Endothelial cell (in vitro differentiated cells): Measurements from ENCODE around the gene DUSP6. TPM values are rescaled to one million over a fixed set of nuclear protein-coding genes. Genes with fewer than 3 reads are reported as not detected.

Experiments used
- DNase-seq: peaks from one replicate; pipeline ENCODE4 v3.0.0; 2021; ENCODE audit warnings: low spot score
- H3K27ac Mint-ChIP-seq: one replicate; pipeline ENCODE4 v1.8.0; 2021; ENCODE audit warnings: mixed read lengths, inconsistent platforms; ENCODE audit not compliant: unreplicated experiment
- H3K27me3 Mint-ChIP-seq: one replicate; pipeline ENCODE4 v1.8.0; 2021; ENCODE audit warnings: mild to moderate bottlenecking, moderate library complexity, mixed read lengths, inconsistent platforms; ENCODE audit not compliant: unreplicated experiment
- H3K36me3 Mint-ChIP-seq: one replicate; pipeline ENCODE4 v1.8.0; 2021; ENCODE audit warnings: mild to moderate bottlenecking, low read depth, mixed read lengths, inconsistent platforms; ENCODE audit not compliant: unreplicated experiment
- H3K4me1 Mint-ChIP-seq: one replicate; pipeline ENCODE4 v1.8.0; 2021; ENCODE audit warnings: mild to moderate bottlenecking, mixed read lengths, inconsistent platforms; ENCODE audit not compliant: unreplicated experiment
- H3K4me3 Mint-ChIP-seq: one replicate; pipeline ENCODE4 v1.8.0; 2021; ENCODE audit warnings: mild to moderate bottlenecking, mixed read lengths, inconsistent platforms; ENCODE audit not compliant: unreplicated experiment
- H3K9me3 Mint-ChIP-seq: one replicate; pipeline ENCODE4 v1.8.0; 2021; ENCODE audit warnings: mixed read lengths, inconsistent platforms; ENCODE audit not compliant: unreplicated experiment
- CTCF ChIP-seq: fragments of 200-600 bp; sonication (generic); IDR thresholded peaks from one replicate; pipeline ENCODE4 v1.5.0; 2021; ENCODE audit warnings: antibody characterized with exemption; ENCODE audit not compliant: unreplicated experiment
- total RNA-seq: library from RNA; stranded (reverse); fragmentation: NEBNext Ultra II Directional; extraction: Animal tissue kit (Norgen Biotek cat#: 25700); gene quantifications from one replicate; pipeline ENCODE4 v1.2.1, GENCODE V29; 2021; ENCODE audit not compliant: unreplicated experiment

DUSP6 gene
- total RNA-seq, 1 donor from 2014 or later: 232 TPM

DNA sequence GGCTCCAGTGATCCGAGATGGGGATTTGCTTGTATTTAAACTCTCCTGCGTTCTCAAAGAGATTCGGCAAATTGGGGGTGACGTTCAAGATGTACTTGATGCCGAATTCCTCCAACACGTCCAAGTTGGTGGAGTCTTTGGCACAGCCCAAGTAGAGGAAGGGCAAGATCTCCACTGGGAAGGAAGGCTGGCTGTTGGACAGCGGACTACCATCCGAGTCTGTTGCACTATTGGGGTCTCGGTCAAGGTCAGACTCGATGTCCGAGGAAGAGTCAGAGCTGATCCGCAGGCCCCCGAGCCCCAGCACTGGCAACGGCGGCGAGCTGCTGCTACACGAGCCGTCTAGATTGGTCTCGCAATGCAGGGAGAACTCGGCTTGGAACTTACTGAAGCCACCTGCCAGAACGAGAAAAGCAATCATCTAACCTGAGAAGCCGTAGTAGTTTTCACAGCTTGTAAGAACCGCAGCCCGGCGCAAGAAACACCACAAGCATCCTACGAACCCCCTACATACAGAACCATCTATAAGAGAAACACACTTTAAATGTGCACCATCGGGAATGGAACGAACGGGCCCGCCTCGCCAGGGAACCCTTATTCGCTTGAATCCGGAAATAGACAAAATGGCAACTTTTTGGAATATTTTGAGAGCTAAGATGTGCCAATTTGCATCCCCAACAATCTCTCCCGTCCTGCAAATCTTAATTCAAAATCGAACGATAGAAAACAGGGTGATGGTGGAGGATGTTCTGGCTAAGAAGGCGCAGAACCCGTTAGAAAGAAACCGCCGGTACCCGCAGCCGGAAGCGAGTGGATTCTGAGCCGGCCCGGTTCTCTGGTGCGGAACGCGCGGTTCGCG lies 1.4 kb downstream of the DUSP6 start:
- H3K4me1 Mint-ChIP-seq: peaks cover 62% of the 10 kb centered on the region
- H3K27me3 Mint-ChIP-seq: peaks cover 60% of the 10 kb centered on the region
- DNase-seq: no peak

GRCh38 chr12:89350260-89350629 lies 2.1 kb downstream of the DUSP6 start:
- Mint-ChIP-seq H3K27ac (peak overlapping the region; percentile 99), H3K9me3 (no peaks in the 10 kb centered on the region), H3K4me3 (peak overlapping the region; percentile 100), H3K36me3 (peaks cover 58% of the 10 kb centered on the region), H3K4me1 (peaks cover 63% of the 10 kb centered on the region), H3K27me3 (peaks cover 58% of the 10 kb centered on the region)
- no peak for DNase-seq
- TF ChIP-seq CTCF: no peak

More for the DNA sequence above, 1.4 kb downstream of the DUSP6 start:
- H3K36me3 Mint-ChIP-seq: peaks cover 58% of the 10 kb centered on the region
- H3K9me3 Mint-ChIP-seq: no peaks in the 10 kb centered on the region
- H3K27ac Mint-ChIP-seq: peak overlapping the region; percentile 99
- TF ChIP-seq CTCF: no peak
- H3K4me3 Mint-ChIP-seq: peak overlapping the region; percentile 100

- DNase-seq: peak; percentile 39
- Mint-ChIP-seq H3K27me3 (peaks cover 55% of the 10 kb centered on the region), H3K4me1 (peaks cover 62% of the 10 kb centered on the region), H3K36me3 (peaks cover 58% of the 10 kb centered on the region), H3K27ac (peak overlapping the region; percentile 99), H3K4me3 (peak overlapping the region; percentile 100), H3K9me3 (no peaks in the 10 kb centered on the region)
- no peak for TF ChIP-seq CTCF
Observed at GRCh38 chr12:89349814-89350213, 2.5 kb downstream of the DUSP6 start.

DNA sequence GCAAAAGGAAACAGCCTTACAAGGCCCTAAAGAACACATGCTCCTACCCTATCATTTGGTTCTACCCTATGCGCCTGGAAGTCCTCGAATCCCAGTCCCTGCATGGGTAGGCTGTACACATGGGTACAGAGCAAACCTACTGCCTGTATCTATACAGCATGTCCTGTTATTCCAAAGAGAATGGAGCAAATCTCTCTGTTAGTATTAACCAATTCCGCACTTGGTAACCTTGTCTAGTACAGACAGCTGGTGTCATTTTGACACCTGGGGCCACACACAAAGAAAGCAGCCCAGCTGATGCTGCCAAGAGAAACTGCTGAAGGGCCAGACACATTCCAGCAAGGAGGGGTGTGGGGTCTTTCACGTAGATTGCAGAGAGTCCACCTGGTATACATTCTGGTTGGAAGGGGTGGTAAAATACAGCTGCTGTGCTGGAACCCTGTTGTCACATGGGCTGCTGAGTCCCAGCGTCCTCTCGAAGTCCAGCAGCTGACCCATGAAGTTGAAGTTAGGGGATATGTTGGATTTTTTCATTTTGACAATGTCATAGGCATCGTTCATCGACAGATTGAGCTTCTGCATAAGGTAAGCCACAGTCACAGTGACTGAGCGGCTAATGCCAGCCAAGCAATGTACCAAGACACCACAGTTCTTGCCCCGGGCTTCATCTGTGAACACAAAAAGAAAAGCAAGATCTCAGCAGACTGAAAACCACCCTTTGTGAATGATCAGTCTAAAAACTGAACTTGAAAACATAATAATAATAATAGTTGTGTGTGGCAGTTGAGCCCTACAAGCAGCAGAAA lies 3.2 kb downstream of the DUSP6 start:
- no peak for DNase-seq
- Mint-ChIP-seq H3K4me3 (peak overlapping the region; percentile 100), H3K27me3 (peaks cover 48% of the 10 kb centered on the region), H3K4me1 (peaks cover 65% of the 10 kb centered on the region), H3K9me3 (no peaks in the 10 kb centered on the region), H3K36me3 (peaks cover 55% of the 10 kb centered on the region), H3K27ac (peak overlapping the region; percentile 99)
- TF ChIP-seq CTCF: no peak
